ENCODE data around the gene COTL1. TPM values are rescaled to one million over a fixed set of nuclear protein-coding genes. Genes with fewer than 3 reads are reported as not detected.

The COTL1 gene
- total RNA-seq, 4 donors from 2014 or later: 2.8 to 8.7 (median 6.2) TPM

DNA sequence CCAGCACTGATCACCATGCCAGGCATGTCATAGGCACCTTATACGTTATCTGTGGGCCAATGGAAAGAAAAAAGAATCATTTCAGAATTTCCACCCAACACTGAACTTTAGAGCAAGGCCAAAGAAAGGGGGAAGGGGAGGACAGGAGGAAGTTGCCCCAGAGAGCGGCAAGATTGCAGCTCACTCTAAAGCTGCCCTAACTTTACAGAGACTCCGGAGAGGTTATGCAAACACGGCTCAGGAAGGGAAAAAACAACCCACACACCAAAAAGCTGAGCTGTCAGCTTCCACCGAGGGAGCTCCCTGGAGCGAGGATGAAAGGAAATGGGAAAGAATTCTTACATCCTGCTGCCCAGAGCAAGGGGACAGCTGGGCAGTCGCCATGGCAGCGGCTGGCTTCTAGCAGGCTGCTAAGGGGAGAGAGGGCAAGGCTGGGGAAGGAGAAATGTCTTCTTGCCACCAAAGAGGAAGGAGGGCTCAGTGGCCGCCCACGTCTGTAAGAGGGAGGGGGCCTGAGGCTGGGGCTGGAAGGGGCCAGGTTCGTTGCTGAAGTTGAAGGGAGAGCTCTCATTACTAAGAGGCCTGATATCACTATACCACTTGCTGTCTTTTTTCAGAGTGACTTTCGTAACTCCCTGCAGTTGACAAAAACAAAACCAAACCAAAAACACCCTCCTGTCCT lies 18.2 kb downstream of the COTL1 start:
- DNase-seq: peak in 1 of 2 donors; percentile 42
- no peak overlapping the region for H3K4me3 ChIP-seq
- peak overlapping the region; percentile 38 to 46 (median 42) for H3K27ac ChIP-seq
- H3K9me3 ChIP-seq: no peaks in the 10 kb centered on the region
- in situ Hi-C loops (cut with MboI; ENCODE audit: low sequenced_read_pairs in 4 of 4): no loop called here
- intact Hi-C loops (cut with DNase I; ENCODE audit: low total_unique reads): no loop called here
- TF ChIP-seq POLR2A (IDR thresholded peaks at IDR 0.05): no peak
- TF ChIP-seq, protein P1, sequence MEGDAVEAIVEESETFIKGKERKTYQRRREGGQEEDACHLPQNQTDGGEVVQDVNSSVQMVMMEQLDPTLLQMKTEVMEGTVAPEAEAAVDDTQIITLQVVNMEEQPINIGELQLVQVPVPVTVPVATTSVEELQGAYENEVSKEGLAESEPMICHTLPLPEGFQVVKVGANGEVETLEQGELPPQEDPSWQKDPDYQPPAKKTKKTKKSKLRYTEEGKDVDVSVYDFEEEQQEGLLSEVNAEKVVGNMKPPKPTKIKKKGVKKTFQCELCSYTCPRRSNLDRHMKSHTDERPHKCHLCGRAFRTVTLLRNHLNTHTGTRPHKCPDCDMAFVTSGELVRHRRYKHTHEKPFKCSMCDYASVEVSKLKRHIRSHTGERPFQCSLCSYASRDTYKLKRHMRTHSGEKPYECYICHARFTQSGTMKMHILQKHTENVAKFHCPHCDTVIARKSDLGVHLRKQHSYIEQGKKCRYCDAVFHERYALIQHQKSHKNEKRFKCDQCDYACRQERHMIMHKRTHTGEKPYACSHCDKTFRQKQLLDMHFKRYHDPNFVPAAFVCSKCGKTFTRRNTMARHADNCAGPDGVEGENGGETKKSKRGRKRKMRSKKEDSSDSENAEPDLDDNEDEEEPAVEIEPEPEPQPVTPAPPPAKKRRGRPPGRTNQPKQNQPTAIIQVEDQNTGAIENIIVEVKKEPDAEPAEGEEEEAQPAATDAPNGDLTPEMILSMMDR (IDR thresholded peaks at IDR 0.05 in 4 of 5, conservative IDR thresholded peaks at IDR 0.05 in 1 of 5): no peak
- peak in 1 of 2 donors; percentile 52 for ATAC-seq
- no peaks in the 10 kb centered on the region for H3K36me3 ChIP-seq
- H3K4me1 ChIP-seq: peaks cover 0 to 5% of the 10 kb centered on the region in 2 donors
- no peaks in the 10 kb centered on the region for H3K27me3 ChIP-seq

DNA sequence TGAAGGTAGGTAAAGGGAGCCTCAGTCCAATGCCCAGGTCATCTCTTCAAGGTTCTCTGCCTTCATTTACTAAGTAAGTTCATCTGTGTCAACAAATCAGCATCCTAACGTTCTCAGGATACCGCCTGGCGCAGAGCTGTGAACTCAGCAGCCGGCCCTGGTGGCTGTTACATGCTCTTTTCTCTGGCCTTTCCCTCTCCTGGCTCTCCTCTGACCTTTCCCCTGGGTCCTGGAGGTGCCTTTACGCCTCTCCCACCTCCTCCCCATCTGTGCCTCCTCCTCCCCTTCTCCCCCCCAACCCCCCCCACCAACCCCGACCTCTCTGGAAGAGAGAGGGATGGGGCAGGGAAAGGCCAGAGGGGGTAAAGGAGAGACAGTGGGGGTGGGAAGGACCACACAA lies 19.5 kb downstream of the COTL1 start:
- peaks cover 0 to 5% of the 10 kb centered on the region in 2 donors for H3K4me1 ChIP-seq
- H3K27me3 ChIP-seq: no peaks in the 10 kb centered on the region
- no peak for ATAC-seq
- no peak for TF ChIP-seq POLR2A (IDR thresholded peaks at IDR 0.05)
- TF ChIP-seq, protein P1 (IDR thresholded peaks at IDR 0.05 in 4 of 5, conservative IDR thresholded peaks at IDR 0.05 in 1 of 5): no peak
- no peak overlapping the region for H3K27ac ChIP-seq
- H3K36me3 ChIP-seq: no peaks in the 10 kb centered on the region
- intact Hi-C loops (cut with DNase I; ENCODE audit: low total_unique reads): no loop called here
- no peak for DNase-seq
- no peak overlapping the region for H3K4me3 ChIP-seq
- in situ Hi-C loops (cut with MboI; ENCODE audit: low sequenced_read_pairs in 4 of 4): no loop called here
- H3K9me3 ChIP-seq: no peaks in the 10 kb centered on the region

DNA sequence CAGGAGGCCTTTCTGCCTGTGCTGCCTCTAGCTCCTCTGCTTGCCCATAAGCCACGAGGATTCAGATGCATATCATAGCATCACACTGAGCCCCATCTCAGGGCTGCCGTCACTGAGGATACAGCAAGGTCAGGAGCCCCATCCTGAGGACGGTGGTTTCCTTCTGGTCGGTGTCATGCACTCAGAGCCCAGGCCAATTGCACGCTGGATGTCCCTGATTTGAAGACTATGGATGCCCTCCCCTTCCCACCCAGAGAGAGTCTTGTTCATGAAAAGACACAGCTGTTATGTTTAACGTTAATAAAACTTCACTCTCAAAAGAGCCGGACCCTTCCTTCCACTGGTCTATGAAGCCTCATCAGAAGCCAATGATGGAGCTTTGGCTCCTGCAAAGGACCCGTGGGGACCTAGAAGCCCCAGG lies 19.9 kb downstream of the COTL1 start:
- no peaks in the 10 kb centered on the region for H3K36me3 ChIP-seq
- no peaks in the 10 kb centered on the region for H3K27me3 ChIP-seq
- DNase-seq: no peak
- H3K4me3 ChIP-seq: no peak overlapping the region
- in situ Hi-C loops (cut with MboI; ENCODE audit: low sequenced_read_pairs in 4 of 4): no loop called here
- H3K27ac ChIP-seq: no peak overlapping the region
- no peaks in the 10 kb centered on the region for H3K9me3 ChIP-seq
- TF ChIP-seq, protein P1 (IDR thresholded peaks at IDR 0.05 in 4 of 5, conservative IDR thresholded peaks at IDR 0.05 in 1 of 5): no peak
- no peak for TF ChIP-seq POLR2A (IDR thresholded peaks at IDR 0.05)
- intact Hi-C loops (cut with DNase I; ENCODE audit: low total_unique reads): no loop called here
- ATAC-seq: no peak
- peaks cover 0 to under 1% of the 10 kb centered on the region in 2 donors for H3K4me1 ChIP-seq

DNA sequence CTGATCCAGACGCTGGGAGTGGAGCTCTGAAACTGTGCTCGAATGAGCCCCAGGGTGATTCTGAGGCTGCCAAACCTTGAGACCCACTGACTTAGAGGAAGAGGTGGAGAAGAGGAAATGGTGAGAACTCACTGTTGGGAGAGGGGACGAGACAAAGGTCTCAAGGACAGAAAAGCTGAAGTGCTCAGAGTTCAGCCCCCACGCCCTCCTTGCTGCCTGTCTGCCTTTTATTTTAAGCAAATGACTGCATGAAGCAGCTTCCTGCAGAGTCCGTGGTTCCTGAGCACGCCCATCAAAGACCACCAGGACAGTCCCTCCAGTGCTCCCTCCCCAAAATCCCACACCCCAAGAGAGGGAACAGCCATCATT lies 20.4 kb downstream of the COTL1 start:
- in situ Hi-C loops (cut with MboI; ENCODE audit: low sequenced_read_pairs in 4 of 4) (no loop called here), intact Hi-C loops (cut with DNase I; ENCODE audit: low total_unique reads) (no loop called here)
- TF ChIP-seq, protein P1 (IDR thresholded peaks at IDR 0.05 in 4 of 5, conservative IDR thresholded peaks at IDR 0.05 in 1 of 5): no peak
- no peak for TF ChIP-seq POLR2A (IDR thresholded peaks at IDR 0.05)
- H3K27me3 ChIP-seq: no peaks in the 10 kb centered on the region
- ATAC-seq (no peak), DNase-seq (no peak)
- no peaks in the 10 kb centered on the region for H3K36me3 ChIP-seq
- H3K4me1 ChIP-seq: no peaks in the 10 kb centered on the region
- no peak overlapping the region for H3K4me3 ChIP-seq
- no peak overlapping the region for H3K27ac ChIP-seq
- H3K9me3 ChIP-seq: no peaks in the 10 kb centered on the region
